B cell (primary cell): ENCODE measurements around the gene VIT. TPM values are rescaled to one million over a fixed set of nuclear protein-coding genes. Genes with fewer than 3 reads are reported as not detected.

Source experiments
- ATAC-seq: fragments of 200-7000 bp; cut with Tn5 transposase; one replicate; pipeline ENCODE4 v1.10.0; 2021; ENCODE audit warnings: low read depth, mild to moderate bottlenecking, moderate number of reproducible peaks, moderate library complexity
- CTCF ChIA-PET: fragments of 350-600 bp; sonication (Branson Sonifier 250); formaldehyde crosslinking; loops from one replicate; lab custom pipeline; 2021; ENCODE audit warnings: antibody characterized with exemption, inconsistent platforms; lab: Charles Lee
- POLR2A ChIA-PET: fragments of 350-600 bp; sonication (Branson Sonifier 250); formaldehyde crosslinking; loops from one replicate; lab custom pipeline; 2021; ENCODE audit warnings: antibody characterized with exemption; lab: Charles Lee
- DNase-seq: peaks from one replicate; pipeline ENCODE4 v3.0.0; 2013
- H2AFZ ChIP-seq: 2 replicates; pipeline ENCODE4 v1.6.1; 2012; ENCODE audit warnings: mild to moderate bottlenecking, low read depth, low read length; ENCODE audit not compliant: insufficient read depth, poor library complexity, severe bottlenecking
- H3K27ac ChIP-seq, 2 donors: 1 replicate in 1 of 2; 2 replicates in 1 of 2; pipeline ENCODE4 v1.5.1; 2012 to 2013; ENCODE audit warnings: low read length in 2 of 2, mild to moderate bottlenecking in 2 of 2, moderate library complexity in 1 of 2
- H3K27me3 ChIP-seq, 4 experiments: fragments of 200-600 bp in 1 of 4; sonication (generic) in 1 of 4; replicated peaks in 1 of 4; 1 replicate in 2 of 4; 2 replicates in 2 of 4; pipeline versions ENCODE4 v1.6.1 to v1.7.0; 2013 to 2016; ENCODE audit warnings: low read length in 3 of 4, mild to moderate bottlenecking in 2 of 4, mixed read lengths in 1 of 4, moderate library complexity in 1 of 4; ENCODE audit not compliant: insufficient read depth in 4 of 4, control insufficient read depth in 3 of 4; ENCODE audit errors: control extremely low read depth in 1 of 4
- H3K36me3 ChIP-seq, 2 experiments: replicated peaks in 1 of 2; 1 replicate in 1 of 2; 2 replicates in 1 of 2; pipeline versions ENCODE4 v1.6.1 to v1.7.1; 2013; ENCODE audit warnings: low read length in 1 of 2; ENCODE audit not compliant: insufficient read depth in 2 of 2, control insufficient read depth in 1 of 2; ENCODE audit errors: control extremely low read depth in 1 of 2, extremely low read depth in 1 of 2
- H3K4me1 ChIP-seq, 2 donors: fragments of 200-600 bp in 1 of 2; sonication (generic) in 1 of 2; 1 replicate in 1 of 2; 2 replicates in 1 of 2; pipeline versions ENCODE4 v1.5.1 to v1.6.1; 2013 to 2017; ENCODE audit warnings: low read length in 2 of 2; ENCODE audit not compliant: control insufficient read depth in 2 of 2, insufficient read depth in 2 of 2
- H3K4me2 ChIP-seq: replicated peaks from 2 replicates; pipeline ENCODE3; 2012; ENCODE audit warnings: mild to moderate bottlenecking, low read depth, low read length; ENCODE audit not compliant: poor library complexity, severe bottlenecking
- H3K4me3 ChIP-seq, 5 experiments: fragments of 200-600 bp in 1 of 5; sonication (generic) in 1 of 5; 1 replicate in 3 of 5; 2 replicates in 2 of 5; pipeline versions ENCODE4 v1.5.1 to v1.7.0; 2011 to 2016; ENCODE audit warnings: low read length in 4 of 5, mild to moderate bottlenecking in 4 of 5, low read depth in 2 of 5, control low read depth in 1 of 5, moderate library complexity in 1 of 5; ENCODE audit not compliant: insufficient read depth in 1 of 5; ENCODE audit errors: control extremely low read depth in 1 of 5, extremely low read depth in 1 of 5
- H3K79me2 ChIP-seq: fragments of 200-600 bp; sonication (generic); one replicate; pipeline ENCODE4 v1.6.0; 2016; ENCODE audit warnings: low read length; ENCODE audit not compliant: control insufficient read depth, insufficient read depth
- H3K9ac ChIP-seq: fragments of 200-600 bp; sonication (generic); 2 replicates; pipeline ENCODE4 v1.6.1; 2017; ENCODE audit warnings: mild to moderate bottlenecking, low read length, moderate library complexity
- H3K9me3 ChIP-seq, 3 donors: one replicate each; pipeline versions ENCODE4 v1.6.1 to v1.7.1; 2013; ENCODE audit warnings: low read length in 2 of 3; ENCODE audit not compliant: control insufficient read depth in 2 of 3, insufficient read depth in 1 of 3; ENCODE audit errors: control extremely low read depth in 1 of 3
- H4K20me1 ChIP-seq: 2 replicates; pipeline ENCODE4 v1.6.0; 2012; ENCODE audit warnings: mild to moderate bottlenecking, low read length; ENCODE audit not compliant: insufficient read depth, control insufficient read depth, poor library complexity, severe bottlenecking
- H3K27ac Mint-ChIP-seq: one replicate; pipeline ENCODE4 v1.8.0; 2021; ENCODE audit warnings: mixed read lengths
- H3K27me3 Mint-ChIP-seq: one replicate; pipeline ENCODE4 v1.8.0; 2021; ENCODE audit warnings: mixed read lengths
- H3K4me1 Mint-ChIP-seq: one replicate; pipeline ENCODE4 v1.8.0; 2021; ENCODE audit warnings: mixed read lengths
- H3K4me3 Mint-ChIP-seq: one replicate; pipeline ENCODE4 v1.8.0; 2021; ENCODE audit warnings: mixed read lengths
- H3K9me3 Mint-ChIP-seq: one replicate; pipeline ENCODE4 v1.8.0; 2022; ENCODE audit warnings: mixed read lengths; ENCODE audit not compliant: insufficient read depth
- EZH2 ChIP-seq: IDR thresholded peaks from 2 replicates; pipeline ENCODE4 v1.6.1; 2012; ENCODE audit warnings: borderline replicate concordance, low read depth, mild to moderate bottlenecking, moderate library complexity, low read length; ENCODE audit not compliant: insufficient read depth, poor library complexity, severe bottlenecking
- WGBS: methylation state at CpG from one replicate; pipeline ENCODE4 v1.1.5; 2013; ENCODE audit warnings: missing lambda C conversion rate; ENCODE audit not compliant: insufficient coverage; 5-methylcytosine and 5-hydroxymethylcytosine counted together
- intact Hi-C: fragments of 100-400 bp; cut with micrococcal nuclease; formaldehyde crosslinking; loops from one replicate; pipeline ENCODE4 v1.10.0; 2022
- polyA plus RNA-seq: library from polyadenylated mRNA; depleted of rRNA; stranded (reverse); fragments of >200 nt; gene quantifications from 2 replicates; pipeline ENCODE4 v1.2.3, GENCODE V29; 2012
- total RNA-seq, 2 donors: library from RNA; stranded (reverse); fragments of 120-200 nt in 1 of 2; gene quantifications; 1 replicate in 1 of 2; 2 replicates in 1 of 2; pipeline versions ENCODE4 v1.2.3 to v1.2.4, GENCODE V29; 2013 to 2022
- TF ChIP-seq, protein P1 (sequence below): fragments of 200-600 bp; IDR thresholded peaks from one replicate; pipeline ENCODE4 v1.8.0; 2022; ENCODE audit warnings: antibody characterized with exemption, mild to moderate bottlenecking

VIT gene
- total and polyA plus RNA-seq, 2 donors (not counting 1 experiment from before 2014, with no cell fraction given) = not detected

DNA sequence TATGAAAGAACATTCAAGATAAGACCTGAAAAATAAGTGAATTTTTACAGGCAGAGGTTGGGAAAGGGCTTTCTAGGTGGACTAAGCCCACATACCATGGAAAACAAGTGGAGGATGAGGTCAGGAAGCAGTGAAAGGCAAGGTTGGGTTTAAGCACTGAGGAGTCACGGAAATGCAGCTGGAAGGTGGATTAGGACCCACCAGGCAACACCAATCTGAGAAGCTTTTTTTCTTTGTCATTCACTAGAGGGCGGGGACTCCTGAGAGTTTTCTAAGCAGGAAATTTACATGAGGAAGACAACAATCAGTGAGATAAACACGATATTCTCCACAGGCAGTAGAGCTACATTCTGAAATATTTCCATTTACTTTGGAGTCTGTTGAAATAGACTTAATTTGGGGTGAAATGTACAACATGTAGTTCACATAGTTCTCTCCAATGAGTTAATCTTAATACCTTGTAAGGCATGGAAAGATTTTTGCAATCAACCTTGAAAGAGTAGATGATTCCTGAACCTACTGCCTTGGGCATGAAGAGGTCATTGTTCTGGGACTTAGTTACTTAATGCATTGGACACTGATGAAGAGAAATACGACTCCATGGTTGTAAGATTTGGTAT lies 40.7 kb downstream of the VIT start:
- Histone ChIP-seq H3K4me3 (no peak overlapping the region), H2AFZ (no peak overlapping the region), H3K4me1 (no peaks in the 10 kb centered on the region), H3K4me2 (no peak overlapping the region), H3K36me3 (no peaks in the 10 kb centered on the region), H3K79me2 (no peaks in the 10 kb centered on the region), H4K20me1 (no peaks in the 10 kb centered on the region), H3K9me3 (no peaks in the 10 kb centered on the region), H3K27me3 (peaks cover 0 to 4% (median 0%) of the 10 kb centered on the region in 4 experiments), H3K9ac (no peak overlapping the region), H3K27ac (no peak overlapping the region)
- Mint-ChIP-seq H3K4me3 (no peak overlapping the region), H3K27ac (no peak overlapping the region), H3K27me3 (peaks cover 32% of the 10 kb centered on the region), H3K4me1 (no peaks in the 10 kb centered on the region), H3K9me3 (no peaks in the 10 kb centered on the region)
- POLR2A ChIA-PET = no interaction called here
- TF ChIP-seq, protein P1, sequence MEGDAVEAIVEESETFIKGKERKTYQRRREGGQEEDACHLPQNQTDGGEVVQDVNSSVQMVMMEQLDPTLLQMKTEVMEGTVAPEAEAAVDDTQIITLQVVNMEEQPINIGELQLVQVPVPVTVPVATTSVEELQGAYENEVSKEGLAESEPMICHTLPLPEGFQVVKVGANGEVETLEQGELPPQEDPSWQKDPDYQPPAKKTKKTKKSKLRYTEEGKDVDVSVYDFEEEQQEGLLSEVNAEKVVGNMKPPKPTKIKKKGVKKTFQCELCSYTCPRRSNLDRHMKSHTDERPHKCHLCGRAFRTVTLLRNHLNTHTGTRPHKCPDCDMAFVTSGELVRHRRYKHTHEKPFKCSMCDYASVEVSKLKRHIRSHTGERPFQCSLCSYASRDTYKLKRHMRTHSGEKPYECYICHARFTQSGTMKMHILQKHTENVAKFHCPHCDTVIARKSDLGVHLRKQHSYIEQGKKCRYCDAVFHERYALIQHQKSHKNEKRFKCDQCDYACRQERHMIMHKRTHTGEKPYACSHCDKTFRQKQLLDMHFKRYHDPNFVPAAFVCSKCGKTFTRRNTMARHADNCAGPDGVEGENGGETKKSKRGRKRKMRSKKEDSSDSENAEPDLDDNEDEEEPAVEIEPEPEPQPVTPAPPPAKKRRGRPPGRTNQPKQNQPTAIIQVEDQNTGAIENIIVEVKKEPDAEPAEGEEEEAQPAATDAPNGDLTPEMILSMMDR = no peak
- TF ChIP-seq EZH2 = no peak
- intact Hi-C loops = no loop called here
- ATAC-seq = no peak
- WGBS = no CpG with 5 or more reads among the region's 4 CpGs
- DNase-seq = no peak
- CTCF ChIA-PET = no interaction called here

DNA sequence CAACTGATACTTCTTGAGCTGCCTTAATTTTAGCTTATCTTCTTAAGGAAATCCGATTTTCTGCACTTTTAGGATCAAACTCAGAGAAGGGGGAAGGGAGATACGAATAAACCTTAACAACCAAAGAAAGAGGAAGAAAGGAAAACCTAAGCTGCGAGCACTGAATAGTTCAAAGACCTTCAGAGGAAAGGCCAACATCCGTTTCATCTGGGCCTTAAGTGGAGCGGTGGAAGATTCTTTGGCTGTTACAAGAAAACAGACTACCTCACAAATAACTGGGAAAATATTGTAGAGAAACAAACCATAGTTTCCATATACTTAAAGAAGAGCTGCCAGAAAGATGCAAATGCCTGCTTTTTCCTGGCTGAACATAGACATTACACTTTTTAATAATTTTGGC lies 43.6 kb downstream of the VIT start:
- DNase-seq = no peak
- no peaks in the 10 kb centered on the region for H3K4me1 ChIP-seq
- 0% methylated on average over 1 of the region's 5 CpGs for WGBS
- H3K27me3 ChIP-seq = peaks cover 0 to 4% (median 0%) of the 10 kb centered on the region in 4 experiments
- TF ChIP-seq, protein P1 = no peak
- TF ChIP-seq EZH2 = no peak
- Mint-ChIP-seq H3K27me3 (peaks cover 39% of the 10 kb centered on the region), H3K4me3 (no peak overlapping the region), H3K4me1 (no peaks in the 10 kb centered on the region), H3K9me3 (peaks cover 8% of the 10 kb centered on the region), H3K27ac (no peak overlapping the region)
- ATAC-seq = no peak
- CTCF ChIA-PET = no interaction called here
- no peaks in the 10 kb centered on the region for H3K79me2 ChIP-seq
- no peaks in the 10 kb centered on the region for H3K9me3 ChIP-seq
- no peak overlapping the region for H3K27ac ChIP-seq
- no peaks in the 10 kb centered on the region for H3K36me3 ChIP-seq
- H3K4me2 ChIP-seq = no peak overlapping the region
- no peak overlapping the region for H3K4me3 ChIP-seq
- no peak overlapping the region for H3K9ac ChIP-seq
- intact Hi-C loops = no loop called here
- no peaks in the 10 kb centered on the region for H4K20me1 ChIP-seq
- POLR2A ChIA-PET = no interaction called here
- no peak overlapping the region for H2AFZ ChIP-seq
